ENCODE data around the gene EBI3.

Gene EBI3

GRCh38 chr19:4200940-4201542 lies 28.3 kb upstream of the EBI3 start:
- no peak for DNase-seq (ENCODE audit: low read depth, low spot score)
- no peak overlapping the region for H3K4me3 ChIP-seq (ENCODE audit: low read depth, low read length)
- in situ Hi-C loops (cut with HindIII; ENCODE audit: low sequenced_read_pairs), result no loop called here
- no peak for TF ChIP-seq CTCF (IDR thresholded peaks at IDR 0.05; ENCODE audit: low read depth, low read length)

DNA sequence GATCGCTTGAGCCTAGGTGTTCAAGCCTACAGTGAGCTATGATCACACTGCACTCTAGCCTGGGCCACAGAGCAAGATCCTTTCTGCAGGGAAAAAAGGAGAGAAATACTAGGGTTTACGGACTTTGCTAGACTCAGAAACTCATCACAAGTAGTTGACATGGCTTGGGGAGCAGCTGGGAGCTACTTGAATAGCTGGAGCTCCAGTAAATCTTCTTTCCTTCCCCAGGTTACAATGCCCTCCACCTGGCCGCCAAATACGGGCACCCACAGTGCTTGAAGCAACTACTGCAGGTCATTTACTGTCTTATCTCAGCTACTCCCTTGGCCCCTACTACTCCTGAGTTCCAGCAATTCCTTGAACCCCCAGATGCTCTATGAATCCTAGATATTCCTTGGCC lies 27.5 kb upstream of the EBI3 start:
- no peak overlapping the region for H3K4me3 ChIP-seq (ENCODE audit: low read depth, low read length)
- DNase-seq (ENCODE audit: low read depth, low spot score), result no peak
- in situ Hi-C loops (cut with HindIII; ENCODE audit: low sequenced_read_pairs), result no loop called here
- no peak for TF ChIP-seq CTCF (IDR thresholded peaks at IDR 0.05; ENCODE audit: low read depth, low read length)

DNA sequence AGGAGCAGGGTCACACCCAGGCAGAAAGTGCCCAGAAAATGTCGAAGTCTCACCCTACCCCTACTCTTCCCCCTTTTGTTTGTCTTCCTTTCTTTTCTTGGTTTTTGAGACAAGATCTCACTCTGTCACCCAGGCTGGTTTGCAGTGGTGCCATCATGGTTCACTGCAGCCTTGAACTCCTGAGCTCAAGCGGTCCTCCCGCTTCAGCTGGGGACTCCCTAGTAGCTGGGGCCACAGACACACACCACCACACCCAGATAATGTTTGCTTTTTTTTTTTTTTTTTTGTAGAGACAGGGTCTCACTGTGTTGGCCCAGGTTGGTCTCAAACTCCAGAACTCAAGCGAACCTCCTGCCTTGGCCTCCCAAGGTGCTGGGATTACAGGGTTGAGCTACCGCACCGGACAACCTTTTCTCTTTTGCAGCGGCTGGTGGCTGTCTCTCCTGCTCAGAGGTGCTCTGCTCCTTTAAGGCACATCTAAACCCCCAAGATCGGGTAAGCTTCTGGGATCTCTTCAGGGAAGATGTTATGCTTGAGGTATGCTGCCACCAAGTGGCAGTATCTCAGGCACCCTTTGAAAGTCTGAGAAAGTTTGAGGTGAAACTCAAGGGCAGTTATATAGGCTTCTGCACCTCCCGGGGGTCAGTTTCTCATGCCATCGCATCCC lies 22.4 kb upstream of the EBI3 start:
- peak; percentile 52 for TF ChIP-seq CTCF (IDR thresholded peaks at IDR 0.05; ENCODE audit: low read depth, low read length)
- peak; percentile 37 for DNase-seq (ENCODE audit: low read depth, low spot score)
- in situ Hi-C loops (cut with HindIII; ENCODE audit: low sequenced_read_pairs), result no loop called here
- no peak overlapping the region for H3K4me3 ChIP-seq (ENCODE audit: low read depth, low read length)

- in situ Hi-C loops (cut with HindIII; ENCODE audit: low sequenced_read_pairs), result no loop called here
- peak; percentile 74 for TF ChIP-seq CTCF (IDR thresholded peaks at IDR 0.05; ENCODE audit: low read depth, low read length)
- H3K4me3 ChIP-seq (ENCODE audit: low read depth, low read length), result no peak overlapping the region
- DNase-seq (ENCODE audit: low read depth, low spot score), result peak; percentile 27
Measured at GRCh38 chr19:4208385-4209094, 20.8 kb upstream of the EBI3 start.

DNA sequence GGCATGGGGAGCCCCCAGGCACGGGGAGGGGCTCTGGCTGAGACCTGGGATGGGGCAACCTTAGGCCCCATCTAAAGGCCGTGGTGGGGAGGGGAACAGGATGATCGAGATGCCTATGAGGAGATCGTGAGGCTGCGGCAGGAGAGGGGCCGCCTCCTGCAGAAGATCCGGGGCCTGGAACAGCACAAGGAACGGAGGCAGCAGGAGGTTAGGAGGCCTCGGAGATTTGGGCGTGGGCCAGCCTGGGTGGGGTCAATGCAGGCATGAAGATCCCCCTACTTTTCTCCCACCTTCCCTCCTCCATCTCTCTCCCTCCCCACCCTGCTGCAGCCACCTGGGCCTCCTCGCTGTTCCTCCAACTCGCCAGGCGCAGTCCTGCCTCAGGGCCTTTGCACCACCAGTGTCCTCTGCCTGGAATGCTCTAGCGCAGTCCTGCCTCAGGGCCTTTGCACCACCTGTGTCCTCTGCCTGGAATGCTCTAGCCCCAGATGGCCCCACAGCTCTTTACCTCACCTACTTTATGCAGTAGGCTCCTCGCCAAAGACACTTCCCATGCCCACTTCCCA lies 19.1 kb upstream of the EBI3 start:
- in situ Hi-C loops (cut with HindIII; ENCODE audit: low sequenced_read_pairs), result no loop called here
- DNase-seq (ENCODE audit: low read depth, low spot score), result no peak
- no peak overlapping the region for H3K4me3 ChIP-seq (ENCODE audit: low read depth, low read length)
- TF ChIP-seq CTCF (IDR thresholded peaks at IDR 0.05; ENCODE audit: low read depth, low read length), result no peak

GRCh38 chr19:4213116-4213515 lies 16.2 kb upstream of the EBI3 start:
- DNase-seq (ENCODE audit: low read depth, low spot score), result no peak
- TF ChIP-seq CTCF (IDR thresholded peaks at IDR 0.05; ENCODE audit: low read depth, low read length), result no peak
- no peak overlapping the region for H3K4me3 ChIP-seq (ENCODE audit: low read depth, low read length)
- in situ Hi-C loops (cut with HindIII; ENCODE audit: low sequenced_read_pairs), result no loop called here
